CD4-positive, alpha-beta T cell (primary cell): ENCODE results near the gene KCTD11. TPM values are rescaled to one million over a fixed set of nuclear protein-coding genes. Genes with fewer than 3 reads are reported as not detected.

Experiments
- ATAC-seq: fragments of 200-7000 bp; cut with Tn5 transposase; one replicate; pipeline ENCODE4 v1.10.0; 2022; ENCODE audit warnings: mild to moderate bottlenecking; ENCODE audit not compliant: poor library complexity
- CTCF ChIA-PET: fragments of 350-600 bp; sonication (Branson Sonifier 250); formaldehyde crosslinking; loops from one replicate; lab custom pipeline; 2021; ENCODE audit warnings: antibody characterized with exemption, inconsistent platforms; lab: Charles Lee
- POLR2A ChIA-PET: fragments of 350-600 bp; sonication (Branson Sonifier 250); formaldehyde crosslinking; loops from one replicate; lab custom pipeline; 2021; ENCODE audit warnings: antibody characterized with exemption, inconsistent platforms; lab: Charles Lee
- DNase-seq, 14 experiments: peaks; one replicate each; pipeline ENCODE4 v3.0.0-alpha.2; 2013 to 2020; ENCODE audit warnings: mixed read lengths in 2 of 14
- H3K27ac ChIP-seq, 2 donors: one replicate each; pipeline versions ENCODE4 v1.5.1 to v1.7.0; 2013; ENCODE audit warnings: low read length in 2 of 2, low read depth in 1 of 2, mild to moderate bottlenecking in 1 of 2
- H3K27me3 ChIP-seq, 2 experiments: 1 replicate in 1 of 2; 2 replicates in 1 of 2; pipeline versions ENCODE4 v1.6.1 to v1.7.0; 2013; ENCODE audit warnings: low read length in 2 of 2, control low read depth in 1 of 2, mild to moderate bottlenecking in 1 of 2, moderate library complexity in 1 of 2; ENCODE audit not compliant: insufficient read depth in 2 of 2, control insufficient read depth in 1 of 2
- H3K36me3 ChIP-seq: one replicate; pipeline ENCODE4 v1.6.1; 2013; ENCODE audit warnings: low read length, control low read depth; ENCODE audit not compliant: insufficient read depth
- H3K4me1 ChIP-seq: one replicate; pipeline ENCODE4 v1.6.1; 2013; ENCODE audit warnings: low read length, control low read depth; ENCODE audit not compliant: insufficient read depth
- H3K4me3 ChIP-seq: one replicate; pipeline ENCODE4 v1.5.1; 2013; ENCODE audit warnings: mild to moderate bottlenecking, low read length, moderate library complexity
- H3K9me3 ChIP-seq, 2 experiments: 1 replicate in 1 of 2; 2 replicates in 1 of 2; pipeline versions ENCODE4 v1.6.1 to v1.7.0; 2013; ENCODE audit warnings: low read length in 2 of 2, mild to moderate bottlenecking in 2 of 2, control low read depth in 1 of 2, moderate library complexity in 1 of 2; ENCODE audit not compliant: control insufficient read depth in 1 of 2, insufficient read depth in 1 of 2
- H3K27ac Mint-ChIP-seq: one replicate; pipeline ENCODE4 v1.8.0; 2020; ENCODE audit warnings: mixed read lengths
- H3K27me3 Mint-ChIP-seq: one replicate; pipeline ENCODE4 v1.8.0; 2021; ENCODE audit warnings: mixed read lengths
- H3K36me3 Mint-ChIP-seq: one replicate; pipeline ENCODE4 v1.8.0; 2021; ENCODE audit warnings: low read depth, mixed read lengths
- H3K4me1 Mint-ChIP-seq: one replicate; pipeline ENCODE4 v1.8.0; 2021; ENCODE audit warnings: low read depth, mixed read lengths
- H3K4me3 Mint-ChIP-seq: one replicate; pipeline ENCODE4 v1.8.0; 2020; ENCODE audit warnings: mild to moderate bottlenecking, mixed read lengths
- H3K9me3 Mint-ChIP-seq: one replicate; pipeline ENCODE4 v1.8.0; 2020; ENCODE audit warnings: mixed read lengths
- intact Hi-C, 2 experiments: fragments of 100-400 bp; cut with DNase I in 1 of 2; cut with micrococcal nuclease in 1 of 2; formaldehyde crosslinking; loops; one replicate each; pipeline versions ENCODE4 v1.15.1 to v1.9.0; 2023 to 2025; cut with DNase I, micrococcal nuclease
- total RNA-seq, 174 experiments: library from RNA in 2 of 174; stranded (reverse) in 2 of 174; gene quantifications; one replicate each; pipeline ENCODE4 v1.2.3 and lab custom pipeline; 2021 to 2026
- TF ChIP-seq, protein P1 (sequence below): fragments of 200-600 bp; IDR thresholded peaks from one replicate; pipeline ENCODE4 v1.8.0; 2022; ENCODE audit warnings: antibody characterized with exemption, mild to moderate bottlenecking

Gene KCTD11
- total RNA-seq, 2 experiments from 2014 or later = 1.3 to 1.6 TPM

DNA sequence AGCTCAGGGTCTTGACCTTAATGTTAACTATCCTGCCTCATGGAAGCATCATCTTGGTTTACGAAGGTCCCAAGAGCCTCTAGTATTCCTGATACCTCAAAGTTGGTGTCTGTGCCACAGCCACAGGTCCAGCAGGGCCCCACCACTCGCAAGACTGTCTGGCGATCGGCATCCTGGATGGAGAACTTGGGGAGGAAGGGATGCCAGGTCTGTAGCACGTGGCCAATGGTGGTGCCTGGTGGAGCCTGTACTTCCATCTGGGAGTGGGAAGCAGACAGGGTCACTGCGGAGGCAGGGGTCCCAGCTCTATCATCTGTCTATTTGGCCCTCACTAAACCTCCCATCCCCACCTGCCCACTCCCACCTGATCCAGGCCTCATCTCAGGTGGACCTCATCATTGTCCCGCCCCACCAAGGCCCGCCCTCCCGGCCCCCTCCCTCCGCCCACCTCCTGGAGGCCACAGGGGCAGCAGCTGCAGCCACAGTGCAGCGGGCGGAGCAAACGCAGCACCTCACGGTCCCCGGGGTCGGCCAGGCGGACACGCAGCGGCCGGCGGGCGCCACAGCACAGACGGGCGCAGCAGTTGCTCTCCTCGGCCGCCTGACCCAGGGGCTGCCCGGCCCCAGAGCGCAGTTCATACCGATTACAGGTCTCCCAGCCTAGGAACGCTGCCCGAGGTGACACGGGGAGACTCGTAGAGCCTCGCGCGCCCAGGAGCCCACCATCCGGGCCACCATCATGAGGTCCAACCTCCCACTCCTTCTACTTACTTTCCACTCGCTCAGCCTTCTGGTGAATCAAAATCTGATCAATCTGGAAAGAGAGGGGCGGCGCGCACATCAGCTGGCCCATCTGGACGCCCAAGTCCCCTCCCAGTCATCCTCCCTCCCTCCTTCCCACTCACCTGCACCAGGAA lies 41.0 kb downstream of the KCTD11 start:
- H3K9me3 Mint-ChIP-seq = no peaks in the 10 kb centered on the region

DNA sequence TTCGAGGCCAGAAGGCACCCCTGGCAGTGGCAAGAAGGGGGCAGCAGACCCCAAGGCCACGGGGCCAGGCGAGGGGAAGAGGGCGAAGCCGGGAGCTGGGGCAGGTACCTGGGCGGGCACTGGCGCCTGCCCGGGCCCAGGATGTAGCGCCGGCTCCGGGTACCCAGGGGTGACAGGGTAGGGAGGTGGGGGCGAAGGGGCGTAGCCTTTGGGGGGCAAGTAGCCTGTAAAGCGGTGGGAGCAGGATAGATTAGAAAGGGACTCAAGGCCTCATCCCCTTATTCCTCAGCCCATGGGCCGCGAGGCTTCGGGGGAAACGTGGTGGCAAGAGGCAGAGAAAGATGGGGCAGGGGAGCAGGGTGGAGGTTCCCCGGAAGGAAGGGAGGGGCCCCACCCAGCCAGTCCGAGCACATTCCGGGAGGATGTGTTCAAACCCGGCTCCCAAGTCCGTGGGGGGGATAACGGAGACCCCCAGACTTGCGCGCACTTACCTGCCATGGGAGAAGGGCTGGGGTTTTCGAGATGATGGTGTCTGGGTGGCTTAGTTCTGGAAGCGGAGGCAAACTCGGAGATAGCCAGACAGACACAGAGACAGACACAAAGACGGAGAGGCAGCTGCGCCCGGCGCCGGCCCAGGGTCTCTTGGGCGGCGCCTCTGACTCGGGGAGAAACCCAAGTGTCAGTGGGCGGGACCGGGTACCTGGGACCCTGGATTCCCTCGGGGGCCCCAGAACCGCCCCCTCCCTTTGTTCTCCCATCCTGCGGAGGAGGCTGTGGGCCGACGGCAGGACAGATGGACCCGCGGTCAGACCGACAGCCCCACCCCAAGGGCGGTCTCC lies 41.9 kb downstream of the KCTD11 start:
- Histone ChIP-seq H3K9me3 (no peaks in the 10 kb centered on the region), H3K36me3 (peaks cover 39% of the 10 kb centered on the region), H3K4me1 (peaks cover 49% of the 10 kb centered on the region), H3K27ac (peak overlapping the region; percentile 68 to 79), H3K27me3 (no peaks in the 10 kb centered on the region), H3K4me3 (peak overlapping the region; percentile 82)
- DNase-seq = peak in 12 of 14 experiments; percentile 44 to 91 (median 65)
- peaks cover 48% of the 10 kb centered on the region for H3K36me3 Mint-ChIP-seq
- H3K9me3 Mint-ChIP-seq = no peaks in the 10 kb centered on the region
- ChIA-PET POLR2A (interaction anchor here (0.8 to 2.9 kb wide), 6 partner anchors 9 to 294 kb away, joined by 3 to 31 read pairs (median 8); partner anchors contain the start of genes ACAP1, CHRNB1, TMEM102 and TMEM256), CTCF (interaction anchor here (1.1 to 1.8 kb wide), 4 partner anchors 10 to 43 kb away, joined by 4 to 10 read pairs (median 7); partner anchors contain the start of gene TMEM256)
- peak overlapping the region; percentile 96 for H3K4me3 Mint-ChIP-seq
- no peaks in the 10 kb centered on the region for H3K27me3 Mint-ChIP-seq
- peak overlapping the region; percentile 94 for H3K27ac Mint-ChIP-seq
- intact Hi-C loops = loop anchor here (1.0 to 5.0 kb wide), 3 partner anchors 10 to 38 kb away; partner anchors contain the start of gene TMEM256 (in 2 of the 2)
- peaks cover 36% of the 10 kb centered on the region for H3K4me1 Mint-ChIP-seq
- peak; percentile 69 for ATAC-seq
- TF ChIP-seq, protein P1, sequence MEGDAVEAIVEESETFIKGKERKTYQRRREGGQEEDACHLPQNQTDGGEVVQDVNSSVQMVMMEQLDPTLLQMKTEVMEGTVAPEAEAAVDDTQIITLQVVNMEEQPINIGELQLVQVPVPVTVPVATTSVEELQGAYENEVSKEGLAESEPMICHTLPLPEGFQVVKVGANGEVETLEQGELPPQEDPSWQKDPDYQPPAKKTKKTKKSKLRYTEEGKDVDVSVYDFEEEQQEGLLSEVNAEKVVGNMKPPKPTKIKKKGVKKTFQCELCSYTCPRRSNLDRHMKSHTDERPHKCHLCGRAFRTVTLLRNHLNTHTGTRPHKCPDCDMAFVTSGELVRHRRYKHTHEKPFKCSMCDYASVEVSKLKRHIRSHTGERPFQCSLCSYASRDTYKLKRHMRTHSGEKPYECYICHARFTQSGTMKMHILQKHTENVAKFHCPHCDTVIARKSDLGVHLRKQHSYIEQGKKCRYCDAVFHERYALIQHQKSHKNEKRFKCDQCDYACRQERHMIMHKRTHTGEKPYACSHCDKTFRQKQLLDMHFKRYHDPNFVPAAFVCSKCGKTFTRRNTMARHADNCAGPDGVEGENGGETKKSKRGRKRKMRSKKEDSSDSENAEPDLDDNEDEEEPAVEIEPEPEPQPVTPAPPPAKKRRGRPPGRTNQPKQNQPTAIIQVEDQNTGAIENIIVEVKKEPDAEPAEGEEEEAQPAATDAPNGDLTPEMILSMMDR = no peak

More for the DNA sequence above, 41.0 kb downstream of the KCTD11 start:
- no peaks in the 10 kb centered on the region for H3K27me3 ChIP-seq
- Mint-ChIP-seq H3K4me1 (peaks cover 36% of the 10 kb centered on the region), H3K4me3 (peak overlapping the region; percentile 96), H3K27ac (peak overlapping the region; percentile 94), H3K36me3 (peaks cover 54% of the 10 kb centered on the region), H3K27me3 (no peaks in the 10 kb centered on the region)
- peaks cover 48% of the 10 kb centered on the region for H3K36me3 ChIP-seq
- peaks cover 49% of the 10 kb centered on the region for H3K4me1 ChIP-seq
- no peaks in the 10 kb centered on the region for H3K9me3 ChIP-seq
- ChIA-PET CTCF (interaction anchor here (1.1 to 1.8 kb wide), 2 partner anchors 9 to 11 kb away, joined by 8 to 10 read pairs; partner anchors contain the start of gene TMEM256), POLR2A (interaction anchor here (1.0 to 2.9 kb wide), 4 partner anchors 8 to 52 kb away, joined by 4 to 31 read pairs (median 14); partner anchors contain the start of genes CHRNB1, TMEM102 and TMEM256)
- TF ChIP-seq, protein P1 = no peak
- ATAC-seq = no peak
- intact Hi-C loops = loop anchor here in 1 of 2 experiments (5.0 kb wide), 1 partner anchor 39 kb away; no protein-coding TSS in a partner anchor
- H3K4me3 ChIP-seq = peak overlapping the region; percentile 82
- peak overlapping the region; percentile 68 to 79 for H3K27ac ChIP-seq
- peak in 1 of 14 experiments; percentile 33 for DNase-seq
